Measurements from ENCODE around the gene PRKCD. TPM values are rescaled to one million over a fixed set of nuclear protein-coding genes. Genes with fewer than 3 reads are reported as not detected.

The PRKCD gene
- total RNA-seq, 1 experiment from 2014 or later, result 30.9 TPM

DNA sequence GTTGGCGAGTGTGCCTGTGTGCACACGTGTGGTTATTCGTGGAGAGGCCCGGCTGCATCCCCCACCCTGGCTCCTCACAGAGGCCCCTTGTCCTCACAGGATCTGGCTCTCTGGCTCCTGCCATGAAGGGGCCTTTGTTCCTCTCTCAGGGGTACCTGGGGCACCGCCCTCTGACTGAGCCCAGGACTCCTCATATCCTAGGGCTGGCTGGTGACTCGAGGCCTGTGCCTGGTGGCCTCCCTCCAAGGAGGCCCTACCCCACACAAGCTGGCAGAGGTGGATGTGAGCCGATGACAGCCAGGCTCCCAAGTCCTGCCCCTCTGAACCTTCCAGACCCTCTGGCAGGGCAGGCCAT is 10.0 kb downstream of the PRKCD start:
- Histone ChIP-seq H3K4me3 (ENCODE audit: low read depth, low read length) (no peak overlapping the region), H3K9me3 (no peaks in the 10 kb centered on the region), H3K27me3 (replicated peaks; ENCODE audit: control insufficient read depth, insufficient read depth, low read length) (no peaks in the 10 kb centered on the region), H3K36me3 (ENCODE audit: control insufficient read depth, insufficient read depth, low read length) (peaks cover 2% of the 10 kb centered on the region), H3K4me1 (peaks cover 19% of the 10 kb centered on the region)
- Mint-ChIP-seq H3K27ac (ENCODE audit: unreplicated experiment) (peak overlapping the region; percentile 61), H3K4me3 (ENCODE audit: unreplicated experiment) (no peak overlapping the region), H3K36me3 (ENCODE audit: insufficient read depth, unreplicated experiment) (no peaks in the 10 kb centered on the region), H3K4me1 (ENCODE audit: low read depth, unreplicated experiment) (peaks cover 24% of the 10 kb centered on the region), H3K27me3 (ENCODE audit: insufficient read depth, unreplicated experiment) (no peaks in the 10 kb centered on the region), H3K9me3 (ENCODE audit: unreplicated experiment) (no peaks in the 10 kb centered on the region)
- no TSS peak for BruUV-seq (replicated peaks)
- intact Hi-C loops (cut with micrococcal nuclease; ENCODE audit: unreplicated experiment), result no loop called here
- CTCF ChIA-PET, result no interaction called here
- TF ChIP-seq CTCF (IDR thresholded peaks at IDR 0.05; ENCODE audit: insufficient read depth in 1 of 2, low read depth in 1 of 2, low read length in 1 of 2, severe bottlenecking in 1 of 2, unreplicated experiment in 1 of 2), result no peak
- POLR2A ChIA-PET, result no interaction called here
- no peak for DNase-seq

DNA sequence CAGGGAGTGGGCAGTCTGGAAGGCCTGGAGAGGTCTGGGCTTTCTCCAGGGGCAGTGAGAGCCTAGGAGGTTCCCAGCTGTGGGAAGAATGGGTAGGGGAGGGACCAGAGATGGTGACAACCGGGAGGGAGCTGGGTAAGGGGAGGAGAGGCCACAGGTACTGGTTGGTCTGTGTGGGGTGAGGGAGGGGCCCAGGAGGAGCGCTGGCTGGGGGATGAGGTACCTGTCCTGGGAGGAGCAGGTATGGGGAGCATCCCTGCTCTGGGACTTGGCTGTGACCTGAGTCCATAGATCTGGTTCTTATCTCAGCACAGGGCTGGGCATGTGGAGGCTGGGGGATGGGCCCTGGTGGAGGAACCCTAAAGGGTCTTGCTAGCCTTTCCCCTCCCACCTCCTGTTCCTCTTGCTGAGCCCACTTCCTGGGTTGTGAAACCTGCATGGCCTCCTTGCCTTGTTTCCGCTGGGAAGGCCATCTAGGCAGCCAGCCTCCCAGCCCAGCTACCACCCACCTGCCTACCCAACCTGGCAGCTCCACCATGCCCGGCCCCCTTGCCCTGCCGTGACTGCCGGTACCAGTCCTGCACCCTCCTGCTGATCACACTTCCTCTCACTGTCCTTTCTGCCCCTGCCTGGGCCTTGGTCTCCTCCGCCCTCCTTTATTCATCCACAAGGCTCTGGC is 11.0 kb downstream of the PRKCD start:
- Mint-ChIP-seq H3K27ac (ENCODE audit: unreplicated experiment) (no peak overlapping the region), H3K4me1 (ENCODE audit: low read depth, unreplicated experiment) (peaks cover 24% of the 10 kb centered on the region), H3K4me3 (ENCODE audit: unreplicated experiment) (no peak overlapping the region), H3K9me3 (ENCODE audit: unreplicated experiment) (no peaks in the 10 kb centered on the region), H3K27me3 (ENCODE audit: insufficient read depth, unreplicated experiment) (no peaks in the 10 kb centered on the region), H3K36me3 (ENCODE audit: insufficient read depth, unreplicated experiment) (no peaks in the 10 kb centered on the region)
- Histone ChIP-seq H3K4me3 (ENCODE audit: low read depth, low read length) (no peak overlapping the region), H3K36me3 (ENCODE audit: control insufficient read depth, insufficient read depth, low read length) (no peaks in the 10 kb centered on the region; the same call in 1 of the 2 replicates), H3K9me3 (no peaks in the 10 kb centered on the region), H3K27me3 (replicated peaks; ENCODE audit: control insufficient read depth, insufficient read depth, low read length) (no peaks in the 10 kb centered on the region), H3K4me1 (peaks cover 19% of the 10 kb centered on the region)
- BruUV-seq (replicated peaks), result no TSS peak
- no peak for TF ChIP-seq CTCF (IDR thresholded peaks at IDR 0.05; ENCODE audit: insufficient read depth in 1 of 2, low read depth in 1 of 2, low read length in 1 of 2, severe bottlenecking in 1 of 2, unreplicated experiment in 1 of 2)
- POLR2A ChIA-PET, result no interaction called here
- CTCF ChIA-PET, result no interaction called here
- intact Hi-C loops (cut with micrococcal nuclease; ENCODE audit: unreplicated experiment), result no loop called here
- no peak for DNase-seq

DNA sequence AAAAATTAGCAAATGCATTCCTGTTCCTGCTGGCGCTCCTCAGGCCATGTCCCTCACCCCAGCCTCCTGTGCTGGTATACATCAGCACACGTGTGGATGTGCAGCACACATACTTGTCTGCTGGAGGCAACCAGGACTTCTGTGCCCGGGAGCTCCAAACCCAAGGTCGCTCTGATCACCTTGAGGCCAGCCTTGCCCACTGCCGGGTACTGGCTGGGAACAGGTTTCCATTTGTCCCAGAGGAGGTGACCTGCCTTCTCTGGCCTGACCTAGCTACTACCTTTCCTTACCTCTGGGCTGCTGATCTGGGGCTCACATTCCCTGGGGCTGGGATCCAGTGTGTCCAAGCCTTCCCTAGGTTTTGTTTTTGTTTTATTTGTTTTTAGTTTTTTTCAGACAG is 12.1 kb downstream of the PRKCD start:
- Histone ChIP-seq H3K36me3 (ENCODE audit: control insufficient read depth, insufficient read depth, low read length) (no peaks in the 10 kb centered on the region; the same call in 1 of the 2 replicates), H3K9me3 (no peaks in the 10 kb centered on the region), H3K27me3 (replicated peaks; ENCODE audit: control insufficient read depth, insufficient read depth, low read length) (no peaks in the 10 kb centered on the region), H3K4me1 (peaks cover 19% of the 10 kb centered on the region), H3K4me3 (ENCODE audit: low read depth, low read length) (no peak overlapping the region)
- DNase-seq, result no peak
- Mint-ChIP-seq H3K9me3 (ENCODE audit: unreplicated experiment) (no peaks in the 10 kb centered on the region), H3K4me3 (ENCODE audit: unreplicated experiment) (no peak overlapping the region), H3K4me1 (ENCODE audit: low read depth, unreplicated experiment) (peaks cover 22% of the 10 kb centered on the region), H3K27ac (ENCODE audit: unreplicated experiment) (no peak overlapping the region), H3K27me3 (ENCODE audit: insufficient read depth, unreplicated experiment) (no peaks in the 10 kb centered on the region), H3K36me3 (ENCODE audit: insufficient read depth, unreplicated experiment) (no peaks in the 10 kb centered on the region)
- no TSS peak for BruUV-seq (replicated peaks)
- ChIA-PET POLR2A (no interaction called here), CTCF (no interaction called here)
- TF ChIP-seq CTCF (IDR thresholded peaks at IDR 0.05; ENCODE audit: insufficient read depth in 1 of 2, low read depth in 1 of 2, low read length in 1 of 2, severe bottlenecking in 1 of 2, unreplicated experiment in 1 of 2), result no peak
- intact Hi-C loops (cut with micrococcal nuclease; ENCODE audit: unreplicated experiment), result no loop called here

Data from Caco-2 (cell line).